Adrenal gland (tissue), 12 donors: ENCODE results near the gene MAT2A. TPM values are rescaled to one million over a fixed set of nuclear protein-coding genes. Genes with fewer than 3 reads are reported as not detected.
"Not testable (repeated sequence)": the region's sequence is repeated elsewhere in the genome, so short reads cannot be mapped to it uniquely, and the experiment has no call there.

Experiments used
- DNase-seq, 7 donors: peaks; one replicate each; pipeline ENCODE4 v3.0.0-alpha.2; 2019 to 2020
- H3K27ac ChIP-seq, 5 donors: fragments of 200-600 bp; sonication (generic) in 4 of 5; 1 replicate in 3 of 5; 2 replicates in 2 of 5; pipeline versions ENCODE4 v1.5.1 to v1.8.0; 2016 to 2020; ENCODE audit warnings: mild to moderate bottlenecking in 1 of 5
- H3K27me3 ChIP-seq: fragments of 200-600 bp; 2 replicates; pipeline ENCODE4 v1.8.0; 2021
- H3K36me3 ChIP-seq, 2 donors: fragments of 200-600 bp; replicated peaks in 1 of 2; 1 replicate in 1 of 2; 2 replicates in 1 of 2; pipeline versions ENCODE4 v1.5.1 to v1.8.0; 2018 to 2022
- H3K4me1 ChIP-seq, 2 donors: fragments of 200-600 bp; replicated peaks in 1 of 2; 1 replicate in 1 of 2; 2 replicates in 1 of 2; pipeline versions ENCODE4 v1.5.1 to v1.8.0; 2018 to 2021
- H3K4me3 ChIP-seq, 4 donors: fragments of 200-600 bp; sonication (generic) in 3 of 4; one replicate each; pipeline ENCODE4 v1.5.1; 2016 to 2018
- H3K9me3 ChIP-seq, 3 donors: fragments of 200-600 bp; sonication (generic) in 1 of 3; replicated peaks in 1 of 3; 1 replicate in 2 of 3; 2 replicates in 1 of 3; pipeline versions ENCODE4 v1.5.1 to v1.8.0; 2016 to 2021
- CTCF ChIP-seq, 6 experiments: fragments of 450-650 bp in 4 of 6; fragments of 200-600 bp in 2 of 6; sonication (generic) in 1 of 6; IDR thresholded peaks; 1 replicate in 5 of 6; 2 replicates in 1 of 6; pipeline versions ENCODE4 v1.5.1 to v1.8.0; 2016 to 2021; ENCODE audit warnings: antibody characterized with exemption in 6 of 6, mild to moderate bottlenecking in 2 of 6, moderate library complexity in 1 of 6
- POLR2A ChIP-seq, 2 donors: fragments of 450-650 bp; IDR thresholded peaks; one replicate each; pipeline ENCODE4 v1.6.1; 2017; ENCODE audit warnings: antibody characterized with exemption in 2 of 2, mild to moderate bottlenecking in 2 of 2, moderate library complexity in 1 of 2
- WGBS, 4 donors: extraction: QIAGEN DNeasy Blood & Tissue Kit in 2 of 4; methylation state at CpG; one replicate each; pipeline versions ENCODE4 v1.1.5 to v1.1.7; 2013 to 2017; 5-methylcytosine and 5-hydroxymethylcytosine counted together
- intact Hi-C, 2 donors: fragments of 100-400 bp; cut with DNase I; formaldehyde crosslinking; loops; one replicate each; pipeline versions ENCODE4 v1.14.1 to v1.15.0; 2022 to 2023
- polyA plus RNA-seq, 3 donors: library from polyadenylated mRNA; stranded (reverse); fragments of 200-250 nt in 2 of 3; fragments of 350-450 nt in 1 of 3; fragmentation: Illumina TruSeq in 1 of 3; extraction: RNeasy Lipid Tissue Mini Kit (QIAGEN cat#74804) in 1 of 3; gene quantifications; one replicate each; pipeline ENCODE4 v1.2.3, GENCODE V29; 2013 to 2014
- total RNA-seq, 9 donors: library from RNA; depleted of rRNA in 4 of 9; stranded (reverse); fragments of >200 nt in 4 of 9; fragments of 120-200 nt in 1 of 9; fragmentation: NEBNext Ultra II Directional in 1 of 9; extraction: Animal tissue kit (Norgen Biotek cat#: 25700) in 1 of 9; gene quantifications; one replicate each; pipeline versions ENCODE4 v1.1.0 to v1.2.4, GENCODE V29; 2013 to 2023
- donor health status: healthy with polysubstance abuse.
- donor health status: Bipolar disorder and iron deficiency.
- donor health status: DM: yes; HTN: yes; CAD: no.
- donor health status: DM: no; HTN: no; CAD: no.
- donor health status: DM: no; HTN: no; CAD: no.
- donor health status: DM: yes; HTN: yes; CAD: no.

MAT2A gene
- total and polyA plus RNA-seq, 12 donors, result 41.1 to 429 (median 148) TPM

GRCh38 chr2:85589181-85589580 lies 50.2 kb downstream of the MAT2A start:
- Histone ChIP-seq H3K9me3 (no peaks in the 10 kb centered on the region), H3K4me3 (no peak overlapping the region), H3K27ac (peak overlapping the region in 2 of 5 donors; percentile 88 to 92), H3K4me1 (peaks cover 17 to 75% of the 10 kb centered on the region in 2 donors), H3K27me3 (no peaks in the 10 kb centered on the region), H3K36me3 (no peaks in the 10 kb centered on the region)
- no peak for TF ChIP-seq CTCF (IDR thresholded peaks at IDR 0.05)
- no peak for TF ChIP-seq POLR2A (IDR thresholded peaks at IDR 0.05)
- no peak for DNase-seq
- intact Hi-C loops, result no loop called here
- WGBS, 4 donors, result 80 to 93% (median 85%) methylated on average over 4 of the region's 4 CpGs

GRCh38 chr2:85589982-85590791 lies 51.2 kb downstream of the MAT2A start:
- no peaks in the 10 kb centered on the region for H3K9me3 ChIP-seq
- H3K4me3 ChIP-seq, result no peak overlapping the region
- intact Hi-C loops, result no loop called here
- no peaks in the 10 kb centered on the region for H3K36me3 ChIP-seq
- H3K4me1 ChIP-seq, result peaks cover 19 to 74% of the 10 kb centered on the region in 2 donors
- 42 to 58% (median 57%) methylated on average over 6 to 7 of the region's 7 CpGs for WGBS, 4 donors
- peak overlapping the region in 4 of 5 donors; percentile 33 to 92 (median 66) for H3K27ac ChIP-seq
- DNase-seq, result peak in 4 of 7 donors; percentile 54 to 78 (median 56)
- no peak for TF ChIP-seq POLR2A (IDR thresholded peaks at IDR 0.05)
- no peak for TF ChIP-seq CTCF (IDR thresholded peaks at IDR 0.05)
- H3K27me3 ChIP-seq, result no peaks in the 10 kb centered on the region

- no peak for TF ChIP-seq CTCF (IDR thresholded peaks at IDR 0.05)
- no peak for TF ChIP-seq POLR2A (IDR thresholded peaks at IDR 0.05)
- no peak for DNase-seq
- peak overlapping the region; percentile 33 to 92 (median 49) for H3K27ac ChIP-seq
- WGBS, 4 donors, result 61 to 91% (median 74%) methylated on average over 2 of the region's 2 CpGs
- H3K4me3 ChIP-seq, result no peak overlapping the region
- no peaks in the 10 kb centered on the region for H3K9me3 ChIP-seq
- no peaks in the 10 kb centered on the region for H3K36me3 ChIP-seq
- H3K4me1 ChIP-seq, result peaks cover 11 to 66% of the 10 kb centered on the region in 2 donors
- intact Hi-C loops, result no loop called here
- H3K27me3 ChIP-seq, result no peaks in the 10 kb centered on the region
Observed at GRCh38 chr2:85590950-85591349, 52.0 kb downstream of the MAT2A start.

- 58 to 78% (median 66%) methylated on average over 12 of the region's 12 CpGs for WGBS, 4 donors
- intact Hi-C loops, result no loop called here
- Histone ChIP-seq H3K36me3 (no peaks in the 10 kb centered on the region), H3K4me1 (peaks cover 13 to 67% of the 10 kb centered on the region in 2 donors), H3K4me3 (no peak overlapping the region), H3K27ac (peak overlapping the region in 4 of 5 donors; percentile 33 to 92 (median 65)), H3K27me3 (no peaks in the 10 kb centered on the region), H3K9me3 (no peaks in the 10 kb centered on the region)
- no peak for TF ChIP-seq POLR2A (IDR thresholded peaks at IDR 0.05)
- no peak for TF ChIP-seq CTCF (IDR thresholded peaks at IDR 0.05)
- peak in 2 of 7 donors; percentile 34 to 39 for DNase-seq
Observed at GRCh38 chr2:85591563-85591962, 52.6 kb downstream of the MAT2A start.

- 90 to 93% (median 91%) methylated on average over 6 to 9 of the region's 9 CpGs for WGBS, 4 donors
- DNase-seq, intact Hi-C loops, H3K4me3 ChIP-seq, H3K9me3 ChIP-seq, H3K27me3 ChIP-seq, H3K36me3 ChIP-seq: not testable (repeated sequence)
- Histone ChIP-seq H3K4me1 (peaks cover 15 to 66% of the 10 kb centered on the region in 2 donors), H3K27ac (peak overlapping the region in 2 of 5 donors; percentile 88 to 92)
Observed at GRCh38 chr2:85592299-85592698, 53.3 kb downstream of the MAT2A start.
